Activated CD8-positive, alpha-beta memory T cell treated with anti-CD3 and anti-CD28 coated beads, Interleukin-2, amount 10 ng/mL, durations not matched to agents 7 days and 5 days (primary cell): ENCODE data around the gene MTMR12. TPM values are rescaled to one million over a fixed set of nuclear protein-coding genes. Genes with fewer than 3 reads are reported as not detected.
A peak's percentile ranks its signal among the peaks of the same experiment; 100 is the strongest.
"Not testable (repeated sequence)": the region's sequence is repeated elsewhere in the genome, so short reads cannot be mapped to it uniquely, and the experiment has no call there.

Experiments used
- ATAC-seq: fragments of 150-1000 bp; cut with Tn5 transposase; one replicate; pipeline ENCODE4 v1.10.0; 2021; ENCODE audit warnings: moderate library complexity
- CTCF ChIA-PET: fragments of 350-600 bp; sonication (Branson Sonifier 250); formaldehyde crosslinking; loops from one replicate; lab custom pipeline; 2021; ENCODE audit warnings: antibody characterized with exemption; lab: Charles Lee
- DNase-seq: peaks from one replicate; pipeline ENCODE4 v3.0.0-alpha.2; 2020
- H3K27ac Mint-ChIP-seq: one replicate; pipeline ENCODE4 v1.8.0; 2021; ENCODE audit warnings: mild to moderate bottlenecking, mixed read lengths
- H3K27me3 Mint-ChIP-seq: one replicate; pipeline ENCODE4 v1.8.0; 2021; ENCODE audit warnings: mixed read lengths
- H3K36me3 Mint-ChIP-seq: one replicate; pipeline ENCODE4 v1.8.0; 2021; ENCODE audit warnings: mild to moderate bottlenecking, mixed read lengths
- H3K4me1 Mint-ChIP-seq: one replicate; pipeline ENCODE4 v1.8.0; 2021; ENCODE audit warnings: mixed read lengths
- H3K4me3 Mint-ChIP-seq: one replicate; pipeline ENCODE4 v1.8.0; 2021; ENCODE audit warnings: mild to moderate bottlenecking, moderate library complexity, mixed read lengths
- H3K9me3 Mint-ChIP-seq: one replicate; pipeline ENCODE4 v1.8.0; 2022; ENCODE audit warnings: low read depth, mixed read lengths
- total RNA-seq, 2 experiments: library from RNA; stranded (reverse); gene quantifications; one replicate each; pipeline ENCODE4 v1.2.3, GENCODE V29; 2021

Gene MTMR12
- total RNA-seq, 2 experiments from 2014 or later = 23.3 to 26.6 TPM

DNA sequence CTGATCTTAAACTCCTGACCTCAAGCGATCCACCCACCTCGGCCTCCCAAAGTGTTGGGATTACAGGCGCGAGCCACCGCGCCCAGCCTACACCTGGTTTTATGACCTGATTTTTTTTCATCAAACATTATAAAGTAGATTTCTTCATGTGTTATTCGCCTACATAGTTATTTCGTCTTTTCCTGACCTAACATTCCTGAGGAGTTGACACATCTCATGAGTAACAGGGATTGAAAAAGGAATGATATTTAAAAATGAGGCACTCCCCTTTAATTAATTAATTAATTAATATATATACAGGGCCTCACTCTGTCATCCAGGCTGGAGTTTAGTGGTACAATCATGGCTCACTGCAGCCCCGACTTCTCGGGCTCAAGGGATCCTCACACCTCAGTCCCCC lies 20.2 kb upstream of the MTMR12 start:
- no peak for ATAC-seq
- no peak for DNase-seq
- H3K36me3 Mint-ChIP-seq = no peaks in the 10 kb centered on the region
- CTCF ChIA-PET = no interaction called here
- H3K4me1 Mint-ChIP-seq = peaks cover 2% of the 10 kb centered on the region
- no peak overlapping the region for H3K4me3 Mint-ChIP-seq
- H3K27me3 Mint-ChIP-seq = peaks cover 2% of the 10 kb centered on the region
- H3K9me3 Mint-ChIP-seq = no peaks in the 10 kb centered on the region
- H3K27ac Mint-ChIP-seq = no peak overlapping the region

DNA sequence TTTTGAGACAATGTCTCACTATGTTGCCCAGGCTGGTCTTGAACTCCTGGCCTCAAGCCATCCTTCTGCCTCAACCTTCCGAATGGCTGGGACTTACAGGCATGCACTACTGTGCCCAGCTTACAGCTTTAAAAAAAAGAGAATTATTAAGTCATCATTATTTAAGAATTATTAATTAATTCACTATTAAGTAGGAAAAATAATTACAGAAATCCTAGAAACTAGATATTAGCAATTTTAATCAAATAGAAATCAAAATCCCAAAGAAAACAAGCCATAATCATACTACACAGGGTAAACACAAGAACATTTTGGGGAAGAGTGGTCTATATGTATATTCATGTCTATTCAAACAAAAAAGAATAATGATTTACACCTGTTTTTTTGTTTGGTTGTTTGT lies 19.6 kb upstream of the MTMR12 start:
- CTCF ChIA-PET = interaction anchor here (0.7 to 5.7 kb wide), 3 partner anchors 8 to 99 kb away, joined by 3 to 139 read pairs (median 3); no protein-coding TSS in a partner anchor
- H3K27ac Mint-ChIP-seq = no peak overlapping the region

DNA sequence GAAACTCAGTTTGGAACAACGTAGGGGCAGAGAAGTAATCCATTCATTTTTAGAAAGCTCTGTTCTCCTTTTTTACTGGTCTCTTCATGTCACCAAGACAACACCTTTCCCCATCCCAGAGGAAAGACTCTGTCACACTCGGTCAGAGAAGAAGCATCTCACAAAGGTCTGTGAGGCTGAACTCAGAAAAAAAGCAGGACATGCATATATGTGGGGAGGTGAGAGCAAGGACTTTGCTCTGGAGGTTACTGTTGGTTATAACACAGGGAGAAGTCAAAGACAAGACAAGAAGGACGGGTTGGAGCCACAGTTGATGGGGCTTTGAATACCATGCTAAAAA lies 19.2 kb upstream of the MTMR12 start:
- no peak overlapping the region for H3K27ac Mint-ChIP-seq
- ATAC-seq (no peak), DNase-seq (no peak)
- no peaks in the 10 kb centered on the region for H3K9me3 Mint-ChIP-seq
- H3K4me3 Mint-ChIP-seq = no peak overlapping the region
- no peaks in the 10 kb centered on the region for H3K36me3 Mint-ChIP-seq
- peaks cover 2% of the 10 kb centered on the region for H3K4me1 Mint-ChIP-seq
- CTCF ChIA-PET = interaction anchor here (0.7 to 5.7 kb wide), 3 partner anchors 8 to 99 kb away, joined by 3 to 139 read pairs (median 3); no protein-coding TSS in a partner anchor
- peaks cover 2% of the 10 kb centered on the region for H3K27me3 Mint-ChIP-seq

More for the DNA sequence above, 19.6 kb upstream of the MTMR12 start:
- DNase-seq = no peak
- Mint-ChIP-seq H3K36me3 (no peaks in the 10 kb centered on the region), H3K27me3 (peaks cover 2% of the 10 kb centered on the region), H3K4me3 (no peak overlapping the region), H3K4me1 (peaks cover 2% of the 10 kb centered on the region), H3K9me3 (no peaks in the 10 kb centered on the region)
- ATAC-seq = no peak

DNA sequence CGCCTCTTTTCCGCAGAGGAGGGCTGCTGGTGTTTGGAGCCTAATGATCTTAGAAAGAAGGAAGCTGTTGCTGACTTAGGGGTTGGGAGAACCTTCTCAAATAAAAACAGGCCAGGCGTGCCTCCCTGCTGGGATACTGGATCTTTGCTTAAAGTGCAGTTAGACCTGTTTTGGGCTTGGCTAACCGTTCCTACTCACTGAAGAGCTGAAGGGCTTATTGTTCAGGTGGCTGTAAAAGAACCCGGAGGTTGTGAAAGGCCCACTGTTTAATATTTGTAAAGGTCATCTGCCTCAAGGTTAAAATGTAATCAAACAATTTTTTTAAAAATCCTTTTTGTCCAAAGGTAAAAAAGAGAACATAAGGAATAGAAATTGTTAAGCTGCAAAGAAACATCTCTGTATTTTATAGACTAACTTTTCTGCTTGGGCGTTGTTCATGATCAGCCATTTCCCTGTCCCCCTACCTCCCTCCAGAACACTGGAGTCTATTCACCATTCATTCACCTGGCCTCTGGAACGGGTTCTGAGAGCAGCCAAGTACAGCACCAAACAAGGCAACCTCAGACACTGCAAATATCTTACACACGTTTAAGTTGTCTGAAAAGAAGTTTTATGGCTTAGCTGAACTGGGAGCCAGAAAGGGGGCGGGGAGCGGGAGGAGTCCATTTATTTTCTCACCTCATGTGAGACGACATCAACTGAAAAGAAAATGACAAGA lies 18.6 kb upstream of the MTMR12 start:
- no peak overlapping the region for H3K4me3 Mint-ChIP-seq
- no peaks in the 10 kb centered on the region for H3K9me3 Mint-ChIP-seq
- CTCF ChIA-PET = interaction anchor here (0.7 to 5.7 kb wide), 3 partner anchors 9 to 98 kb away, joined by 3 to 139 read pairs (median 3); no protein-coding TSS in a partner anchor
- H3K27ac Mint-ChIP-seq = no peak overlapping the region
- H3K36me3 Mint-ChIP-seq = no peaks in the 10 kb centered on the region
- DNase-seq = no peak
- ATAC-seq = no peak
- peaks cover 2% of the 10 kb centered on the region for H3K4me1 Mint-ChIP-seq
- no peaks in the 10 kb centered on the region for H3K27me3 Mint-ChIP-seq

DNA sequence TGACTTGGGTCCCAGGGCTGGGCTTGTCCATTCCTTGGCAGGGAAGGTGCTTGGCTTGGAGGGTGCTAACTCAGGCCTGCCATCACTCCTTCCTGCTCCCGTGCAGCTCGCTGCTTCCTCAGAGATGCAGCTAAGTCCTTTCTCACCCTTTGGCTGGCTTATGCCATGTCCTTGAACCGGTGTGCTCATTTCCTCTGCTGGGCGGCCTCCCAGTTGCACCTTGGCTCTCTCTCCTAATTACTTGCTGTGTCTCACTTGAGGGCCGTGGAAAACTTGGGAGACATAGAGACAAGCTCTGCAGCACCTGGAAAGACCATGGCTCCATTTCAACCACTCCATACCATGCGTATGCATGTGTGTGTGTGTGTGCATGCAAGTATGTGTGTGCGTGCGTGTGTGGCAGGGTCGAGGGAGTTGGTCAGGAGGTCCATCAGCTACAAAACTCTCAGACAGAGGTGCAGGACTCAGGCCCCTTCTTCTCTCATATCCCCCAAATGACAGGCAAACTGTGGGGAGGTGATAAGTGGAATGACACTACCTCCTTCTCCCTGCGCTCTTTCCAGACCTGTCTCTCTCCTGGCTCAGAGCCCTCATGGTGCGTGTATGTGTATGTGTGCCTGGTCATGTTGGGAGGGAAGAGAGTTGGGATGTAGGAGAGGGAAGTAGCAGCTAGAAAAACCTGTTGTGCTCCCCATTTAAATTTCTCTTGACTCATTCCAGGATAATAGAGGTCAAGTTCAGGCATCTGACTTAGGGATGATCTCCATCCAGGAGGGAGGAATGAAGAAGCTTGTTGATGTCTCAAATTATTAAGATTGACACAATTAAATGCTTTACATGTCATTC lies 17.6 kb upstream of the MTMR12 start:
- H3K9me3 Mint-ChIP-seq = no peaks in the 10 kb centered on the region
- H3K4me3 Mint-ChIP-seq = no peak overlapping the region
- CTCF ChIA-PET = interaction anchor here (0.7 to 5.7 kb wide), 21 partner anchors 9 to 237 kb away, joined by 3 to 139 read pairs (median 4); no protein-coding TSS in a partner anchor
- H3K4me1 Mint-ChIP-seq = peaks cover 2% of the 10 kb centered on the region
- DNase-seq (no peak), ATAC-seq (no peak)
- H3K27me3 Mint-ChIP-seq = no peaks in the 10 kb centered on the region
- H3K27ac Mint-ChIP-seq = no peak overlapping the region
- no peaks in the 10 kb centered on the region for H3K36me3 Mint-ChIP-seq

DNA sequence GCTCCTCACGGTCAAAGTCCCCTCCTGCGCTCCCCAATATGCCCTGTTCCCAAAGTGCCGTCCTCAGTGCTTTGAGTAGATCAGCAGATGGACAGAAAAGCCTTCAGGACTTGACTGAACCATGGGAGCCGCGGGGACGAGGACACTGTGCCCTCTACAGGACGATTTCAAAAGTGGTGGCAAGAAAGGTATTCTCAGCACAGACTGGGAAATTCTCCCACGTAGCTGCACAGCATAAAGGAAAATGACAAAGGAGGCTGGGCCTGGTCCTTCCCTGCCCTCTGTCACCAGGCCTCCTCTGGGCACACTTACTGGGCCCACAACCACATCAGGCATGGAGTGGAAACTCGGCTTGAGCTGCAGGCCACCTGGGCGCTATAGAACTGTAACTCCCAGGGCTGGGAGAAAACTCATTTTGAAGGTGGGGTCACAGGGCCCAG lies 16.7 kb upstream of the MTMR12 start:
- H3K4me1 Mint-ChIP-seq = peaks cover 2% of the 10 kb centered on the region
- peak; percentile 94 for ATAC-seq
- H3K36me3 Mint-ChIP-seq = no peaks in the 10 kb centered on the region
- CTCF ChIA-PET = interaction anchor here (0.7 to 5.7 kb wide), 29 partner anchors 8 to 285 kb away, joined by 3 to 139 read pairs (median 4); no protein-coding TSS in a partner anchor
- H3K9me3 Mint-ChIP-seq = no peaks in the 10 kb centered on the region
- peak; percentile 70 for DNase-seq
- H3K27me3 Mint-ChIP-seq = no peaks in the 10 kb centered on the region
- no peak overlapping the region for H3K27ac Mint-ChIP-seq
- no peak overlapping the region for H3K4me3 Mint-ChIP-seq

DNA sequence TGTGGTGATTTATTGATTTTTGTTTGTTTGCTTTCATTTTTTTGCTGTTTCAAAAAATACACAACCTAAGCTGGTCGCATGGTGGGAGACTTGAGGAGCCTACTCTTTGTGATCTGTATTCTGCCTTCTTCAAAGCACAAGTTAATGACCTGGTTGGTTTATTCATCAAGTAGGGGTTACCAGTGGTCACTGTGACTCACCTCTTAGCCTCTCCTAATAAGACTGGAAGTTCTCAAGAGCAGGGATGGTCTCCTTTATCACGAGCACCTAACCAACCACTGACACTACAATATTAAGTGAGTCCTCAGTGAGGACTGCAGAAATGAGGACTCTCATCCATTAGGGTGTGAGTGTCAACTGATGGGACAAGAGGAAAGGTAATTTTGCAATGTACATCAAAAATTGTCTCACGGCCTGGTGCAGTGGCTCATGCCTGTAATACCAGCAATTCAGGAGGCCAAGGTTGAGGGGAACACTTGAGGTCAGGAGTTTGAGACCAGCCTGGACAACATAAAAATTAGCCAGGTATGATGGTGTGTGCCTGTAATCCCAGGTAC lies 13.6 kb upstream of the MTMR12 start:
- CTCF ChIA-PET = no interaction called here
- Mint-ChIP-seq H3K36me3 (peaks cover 5% of the 10 kb centered on the region), H3K9me3 (peaks cover 5% of the 10 kb centered on the region), H3K4me3 (no peak overlapping the region), H3K27me3 (no peaks in the 10 kb centered on the region), H3K27ac (no peak overlapping the region), H3K4me1 (peaks cover 2% of the 10 kb centered on the region)
- no peak for DNase-seq
- no peak for ATAC-seq

DNA sequence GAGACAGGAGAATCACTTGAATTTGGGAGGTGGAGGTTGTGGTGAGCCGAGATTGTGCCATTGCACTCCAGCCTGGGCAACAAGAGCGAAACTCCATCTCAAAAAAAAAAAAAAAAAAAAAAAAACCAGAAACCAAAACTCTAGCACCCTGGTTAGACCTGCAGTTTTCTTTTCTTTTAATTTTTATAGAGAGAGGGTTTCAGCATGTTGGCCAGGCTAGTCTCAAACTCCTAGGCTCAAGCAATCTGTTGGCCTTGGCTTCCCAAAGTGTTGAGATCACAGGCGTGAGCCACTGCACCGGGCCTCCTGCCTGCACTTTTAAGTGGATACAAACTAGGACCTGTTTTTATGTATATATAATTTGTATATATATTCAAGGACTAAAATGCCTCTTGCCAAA lies 12.9 kb upstream of the MTMR12 start:
- DNase-seq (no peak), ATAC-seq (no peak)
- peaks cover 5% of the 10 kb centered on the region for H3K9me3 Mint-ChIP-seq
- no peak overlapping the region for H3K4me3 Mint-ChIP-seq
- no peak overlapping the region for H3K27ac Mint-ChIP-seq
- peaks cover 5% of the 10 kb centered on the region for H3K36me3 Mint-ChIP-seq
- H3K27me3 Mint-ChIP-seq = no peaks in the 10 kb centered on the region
- H3K4me1 Mint-ChIP-seq = peaks cover 2% of the 10 kb centered on the region
- CTCF ChIA-PET = no interaction called here

DNA sequence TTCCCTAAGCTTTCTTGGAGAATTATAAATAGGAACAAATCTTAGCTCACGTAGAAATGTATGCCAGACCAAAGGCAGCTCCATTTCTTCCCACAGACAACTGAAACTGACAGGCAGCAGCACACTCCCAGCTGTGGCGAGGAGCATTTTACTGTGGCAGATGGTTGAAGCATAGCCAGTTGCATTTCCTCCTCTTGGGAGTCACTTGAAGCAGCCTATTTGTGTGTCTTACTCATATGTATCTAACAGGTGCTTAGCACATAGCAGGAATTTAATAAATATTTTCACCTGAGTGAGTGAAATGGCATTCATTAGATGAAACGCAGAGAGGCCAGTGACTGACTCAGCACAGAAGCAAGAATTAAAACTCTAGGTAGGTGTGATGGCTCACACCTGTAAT lies 12.3 kb upstream of the MTMR12 start:
- H3K9me3 Mint-ChIP-seq = peaks cover 5% of the 10 kb centered on the region
- CTCF ChIA-PET = no interaction called here
- no peak overlapping the region for H3K27ac Mint-ChIP-seq
- DNase-seq (no peak), ATAC-seq (no peak)
- H3K36me3 Mint-ChIP-seq = peaks cover 5% of the 10 kb centered on the region
- H3K27me3 Mint-ChIP-seq = no peaks in the 10 kb centered on the region
- no peak overlapping the region for H3K4me3 Mint-ChIP-seq
- H3K4me1 Mint-ChIP-seq = peaks cover 2% of the 10 kb centered on the region

DNA sequence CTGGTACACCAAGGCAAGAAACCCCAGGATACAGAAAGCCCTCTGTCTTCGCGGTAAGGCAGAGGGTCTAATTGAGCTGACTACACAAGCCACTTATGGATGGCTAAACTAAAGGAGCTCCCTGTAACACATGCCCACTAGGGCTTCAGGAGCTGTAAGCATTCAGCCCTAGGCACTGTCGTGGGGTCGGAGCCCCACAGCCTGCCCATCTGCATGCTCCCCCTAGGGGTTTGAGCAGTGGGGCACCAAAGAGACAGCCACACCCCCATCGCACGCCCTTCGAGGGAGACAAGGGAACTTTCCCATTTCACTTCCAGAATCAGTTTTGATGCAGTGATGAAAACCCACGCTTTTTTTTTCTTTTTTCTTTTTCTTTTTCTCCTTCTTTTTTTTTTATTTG lies 11.0 kb upstream of the MTMR12 start:
- H3K4me1 Mint-ChIP-seq = no peaks in the 10 kb centered on the region
- H3K36me3 Mint-ChIP-seq = peaks cover 5% of the 10 kb centered on the region
- no peak for ATAC-seq
- no peak for DNase-seq
- no peak overlapping the region for H3K4me3 Mint-ChIP-seq
- H3K27ac Mint-ChIP-seq = no peak overlapping the region
- no peaks in the 10 kb centered on the region for H3K27me3 Mint-ChIP-seq
- H3K9me3 Mint-ChIP-seq = peaks cover 5% of the 10 kb centered on the region
- CTCF ChIA-PET = no interaction called here

DNA sequence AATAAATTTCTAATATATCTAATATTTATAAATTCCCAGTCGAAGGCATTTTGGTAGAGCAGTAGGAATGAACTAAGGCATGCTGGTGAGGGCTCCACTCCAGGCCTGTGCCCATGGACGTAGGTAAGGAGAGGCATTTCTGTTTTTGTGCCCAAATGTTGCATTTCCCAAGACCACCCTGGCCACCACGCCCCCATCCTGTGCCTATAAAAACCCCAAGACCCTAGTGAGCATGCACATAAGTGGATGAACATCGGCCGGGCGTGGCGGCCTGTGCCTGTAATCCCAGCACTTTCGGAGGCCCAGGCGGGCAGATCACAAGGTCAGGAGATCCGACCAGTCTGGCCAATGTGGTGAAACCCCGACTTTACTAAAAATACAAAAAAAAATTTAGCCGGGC lies 10.1 kb upstream of the MTMR12 start:
- peaks cover 5% of the 10 kb centered on the region for H3K9me3 Mint-ChIP-seq
- no peaks in the 10 kb centered on the region for H3K4me1 Mint-ChIP-seq
- no peak overlapping the region for H3K4me3 Mint-ChIP-seq
- no peak overlapping the region for H3K27ac Mint-ChIP-seq
- CTCF ChIA-PET = no interaction called here
- DNase-seq (no peak), ATAC-seq (no peak)
- H3K36me3 Mint-ChIP-seq = peaks cover 5% of the 10 kb centered on the region
- no peaks in the 10 kb centered on the region for H3K27me3 Mint-ChIP-seq

DNA sequence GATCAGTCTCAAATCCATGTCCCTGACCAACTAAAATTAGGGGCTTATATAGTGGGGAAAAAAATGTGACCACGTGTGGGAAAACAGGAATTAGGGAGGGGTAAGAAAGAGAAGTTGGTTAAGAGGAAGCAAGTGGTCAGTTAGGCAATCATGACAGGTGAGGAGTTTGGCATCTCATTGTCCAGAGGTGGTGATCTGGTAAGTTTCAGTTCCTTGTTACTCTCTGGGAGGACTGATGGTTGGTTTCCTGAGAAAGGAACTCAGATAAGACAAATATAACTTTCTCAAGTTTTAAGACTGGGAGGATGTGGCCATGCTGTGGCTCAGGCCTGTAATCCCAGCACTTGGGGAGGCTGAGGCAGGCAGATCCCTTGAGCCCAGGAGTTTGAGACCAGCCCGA lies 9.0 kb upstream of the MTMR12 start:
- not testable (repeated sequence) for H3K4me1 Mint-ChIP-seq, H3K4me3 Mint-ChIP-seq, H3K9me3 Mint-ChIP-seq, H3K36me3 Mint-ChIP-seq, H3K27me3 Mint-ChIP-seq, H3K27ac Mint-ChIP-seq, ATAC-seq, DNase-seq
- CTCF ChIA-PET = interaction anchor here (1.6 kb wide), 1 partner anchor 8 kb away, joined by 3 read pairs; no protein-coding TSS in a partner anchor

DNA sequence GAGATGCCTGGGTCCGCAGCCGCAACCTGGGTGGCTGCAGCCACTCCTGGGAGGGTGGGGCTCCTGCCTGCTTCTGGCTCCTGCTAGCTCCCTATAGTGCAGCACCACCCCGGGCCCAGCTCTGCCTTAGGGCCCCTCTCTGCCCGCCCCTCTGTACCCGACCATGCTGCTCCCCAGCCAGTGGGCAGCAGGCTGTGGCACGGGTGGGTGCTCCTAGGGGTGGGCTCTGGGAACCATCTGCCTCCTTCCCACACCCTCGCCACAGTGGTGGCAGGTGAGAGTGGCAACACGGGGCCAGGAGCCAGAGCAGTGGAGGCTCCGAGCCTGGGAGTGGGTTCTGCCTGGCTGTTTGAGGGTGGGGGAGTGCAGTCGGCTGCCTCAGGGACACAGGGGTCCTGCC lies 7.8 kb upstream of the MTMR12 start:
- H3K27ac Mint-ChIP-seq = no peak overlapping the region
- H3K9me3 Mint-ChIP-seq = peaks cover 5% of the 10 kb centered on the region
- H3K36me3 Mint-ChIP-seq = peaks cover 5% of the 10 kb centered on the region
- no peaks in the 10 kb centered on the region for H3K27me3 Mint-ChIP-seq
- DNase-seq (no peak), ATAC-seq (no peak)
- CTCF ChIA-PET = interaction anchor here (1.6 kb wide), 1 partner anchor 9 kb away, joined by 3 read pairs; no protein-coding TSS in a partner anchor
- H3K4me3 Mint-ChIP-seq = no peak overlapping the region
- H3K4me1 Mint-ChIP-seq = no peaks in the 10 kb centered on the region
